Bone marrow (tissue), 2 donors: ENCODE data around the gene PRDX2.
"Not testable (repeated sequence)": the region's sequence is repeated elsewhere in the genome, so short reads cannot be mapped to it uniquely, and the experiment has no call there.

Source experiments
- DNase-seq, 2 donors: peaks; one replicate each; lab custom pipeline; 2025; lab: John Stamatoyannopoulos, UW

PRDX2 gene

GRCh38 chr19:12825254-12826131 is 23.9 kb upstream of the PRDX2 start:
- peak in 1 of 2 donors; percentile 35 for DNase-seq

- DNase-seq, result no peak
These were observed 20.2 kb upstream of the PRDX2 start for GRCh38 chr19:12821761-12822160.

- not testable (repeated sequence) for DNase-seq
These were observed 16.2 kb upstream of the PRDX2 start for GRCh38 chr19:12817810-12818209.

- not testable (repeated sequence) for DNase-seq
These were observed 15.6 kb upstream of the PRDX2 start for GRCh38 chr19:12817188-12817587.

GRCh38 chr19:12815088-12815487 is 13.5 kb upstream of the PRDX2 start:
- no peak for DNase-seq

GRCh38 chr19:12806242-12807081 is 4.9 kb upstream of the PRDX2 start, which contains the start of gene RNASEH2A:
TSS of gene RNASEH2A (plus strand) at chr19:12806584. CDS start at chr19:12806674, 90 bp downstream.
- DNase-seq, result peak; percentile 67 to 74

GRCh38 chr19:12804051-12804450 is 2.5 kb upstream of the PRDX2 start:
- no peak for DNase-seq

GRCh38 chr19:12802267-12803106 is 887 bp upstream of the PRDX2 start:
- DNase-seq, result no peak

GRCh38 chr19:12800923-12801465 is 606 bp downstream of the PRDX2 start:
- DNase-seq, result no peak

- DNase-seq, result no peak
These were observed 1.2 kb downstream of the PRDX2 start for GRCh38 chr19:12800466-12800770.

GRCh38 chr19:12799742-12800465 is 1.7 kb downstream of the PRDX2 start:
- no peak for DNase-seq

- DNase-seq, result not testable (repeated sequence)
These were observed 4.0 kb downstream of the PRDX2 start for GRCh38 chr19:12797607-12798006.

GRCh38 chr19:12797141-12797587 is 4.4 kb downstream of the PRDX2 start:
- DNase-seq, result no peak

- DNase-seq, result peak; percentile 55
These were observed 5.2 kb downstream of the PRDX2 start for GRCh38 chr19:12796146-12797071.

- no peak for DNase-seq
These were observed 6.6 kb downstream of the PRDX2 start for GRCh38 chr19:12794971-12795381.

GRCh38 chr19:12794196-12794941 is 7.2 kb downstream of the PRDX2 start:
- no peak for DNase-seq

- peak; percentile 83 to 97 for DNase-seq
These were observed 8.1 kb downstream of the PRDX2 start for GRCh38 chr19:12793290-12794195.

- DNase-seq, result peak in 1 of 2 donors; percentile 16
These were observed 8.7 kb downstream of the PRDX2 start for GRCh38 chr19:12792853-12793289.
